Fibroblast of mammary gland (primary cell): Measurements from ENCODE around the gene FOXP4.

Experiments
- DNase-seq: peaks from one replicate; pipeline ENCODE4 v3.0.0-alpha.2; 2010; ENCODE audit warnings: low read depth
- H3K4me3 ChIP-seq: 2 replicates; pipeline ENCODE4 v1.5.1; 2011; ENCODE audit warnings: low read depth, mild to moderate bottlenecking, low read length, moderate library complexity; ENCODE audit not compliant: control insufficient read depth
- CTCF ChIP-seq: conservative IDR thresholded peaks from 2 replicates; pipeline ENCODE4 v1.5.1; 2011; ENCODE audit warnings: low read depth, low read length, inconsistent platforms; ENCODE audit not compliant: control insufficient read depth, insufficient read depth

Gene FOXP4

GRCh38 chr6:41502917-41503671 is 43.1 kb upstream of the FOXP4 start:
- DNase-seq = no peak
- no peak for TF ChIP-seq CTCF
- H3K4me3 ChIP-seq = no peak overlapping the region

GRCh38 chr6:41503827-41504465 is 42.2 kb upstream of the FOXP4 start:
- DNase-seq = no peak
- H3K4me3 ChIP-seq = no peak overlapping the region
- TF ChIP-seq CTCF = no peak

GRCh38 chr6:41504466-41505121 is 41.6 kb upstream of the FOXP4 start:
- no peak for DNase-seq
- H3K4me3 ChIP-seq = no peak overlapping the region
- TF ChIP-seq CTCF = no peak

- DNase-seq = peak; percentile 69
- H3K4me3 ChIP-seq = peak overlapping the region; percentile 7
- TF ChIP-seq CTCF = no peak
Measured at GRCh38 chr6:41505122-41506049, 40.8 kb upstream of the FOXP4 start.

GRCh38 chr6:41508479-41508878 is 37.7 kb upstream of the FOXP4 start:
- no peak overlapping the region for H3K4me3 ChIP-seq
- TF ChIP-seq CTCF = no peak
- DNase-seq = no peak

GRCh38 chr6:41509580-41509979 is 36.6 kb upstream of the FOXP4 start:
- H3K4me3 ChIP-seq = no peak overlapping the region
- no peak for DNase-seq
- no peak for TF ChIP-seq CTCF
